Measurements from ENCODE around the gene EDC4. TPM values are rescaled to one million over a fixed set of nuclear protein-coding genes. Genes with fewer than 3 reads are reported as not detected.

EDC4 gene
- total and polyA plus RNA-seq, 2 of the 8 experiments (the other 6 are each of a cell fraction or from before 2014, with no cell fraction given): 58.5 to 72.7 TPM

DNA sequence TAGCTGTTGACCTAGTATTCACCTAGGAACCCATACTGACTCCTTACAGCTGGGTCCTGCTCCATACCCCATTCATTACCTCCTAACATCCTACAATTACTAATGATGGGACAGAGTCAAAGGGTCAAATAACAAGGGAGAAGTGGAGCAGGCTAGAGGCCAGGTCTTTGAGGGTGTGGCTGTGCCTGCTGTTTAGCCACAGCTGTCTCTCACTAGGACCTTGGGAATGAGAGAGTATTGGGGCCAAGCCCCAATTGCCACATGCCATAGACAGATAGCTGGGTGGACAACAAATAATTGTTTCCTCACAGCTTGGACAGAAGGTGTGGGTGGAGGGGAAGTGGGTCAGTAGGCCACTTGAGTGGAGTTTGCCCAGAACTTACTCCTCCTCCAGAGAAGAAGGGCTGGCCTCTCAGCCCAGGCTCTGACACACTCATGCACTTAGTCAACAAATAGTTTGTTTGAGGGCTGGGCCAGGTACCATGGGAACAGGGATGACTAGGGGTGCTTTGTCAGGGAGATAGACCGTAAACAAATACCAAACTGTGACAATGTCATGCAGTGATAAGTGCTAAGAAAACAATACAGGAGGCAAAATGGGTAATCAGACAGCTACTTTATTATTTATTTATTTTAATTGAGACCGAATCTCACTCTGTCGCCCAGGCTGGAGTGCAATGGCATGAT, 15.2 kb upstream of the EDC4 start (continued):
- TF ChIP-seq CBX5 (IDR thresholded peaks at IDR 0.05; ENCODE audit: low read depth, low read length) (no peak), TAF7 (optimal IDR thresholded peaks at IDR 0.05; ENCODE audit: borderline replicate concordance, low read depth, low read length) (no peak), E2F6 (IDR thresholded peaks at IDR 0.05) (no peak), SP4 (IDR thresholded peaks at IDR 0.05; ENCODE audit: low read length) (no peak), JUND (IDR thresholded peaks at IDR 0.05; ENCODE audit: low read length) (0 out of 2 replicates have a peak, but pooled peaks have one; percentile 61), BACH1 (IDR thresholded peaks at IDR 0.05; ENCODE audit: low read length) (no peak), GABPA (IDR thresholded peaks at IDR 0.05; ENCODE audit: borderline replicate concordance, insufficient read depth, low read length) (no peak), PHF8 (conservative IDR thresholded peaks at IDR 0.05; ENCODE audit: low read depth, low read length) (no peak), CEBPB (IDR thresholded peaks at IDR 0.05; ENCODE audit: low read depth, low read length) (no peak), SUZ12 (IDR thresholded peaks at IDR 0.05; ENCODE audit: low read length) (no peak), TEAD4 (IDR thresholded peaks at IDR 0.05; ENCODE audit: low read depth, low read length) (no peak), TBP (IDR thresholded peaks at IDR 0.05; ENCODE audit: low read depth, low read length) (no peak), KDM4A (IDR thresholded peaks at IDR 0.05; ENCODE audit: low read depth, low read length, severe bottlenecking) (no peak), RFX5 (IDR thresholded peaks at IDR 0.05; ENCODE audit: borderline replicate concordance, low read depth, low read length) (no peak), TCF12 (IDR thresholded peaks at IDR 0.05; ENCODE audit: low read depth, low read length) (no peak), GTF2F1 (IDR thresholded peaks at IDR 0.05; ENCODE audit: borderline replicate concordance, low read depth, low read length) (no peak), CHD2 (IDR thresholded peaks at IDR 0.05; ENCODE audit: low read length) (no peak), POU5F1 (IDR thresholded peaks at IDR 0.05; ENCODE audit: low read depth, low read length) (no peak), BRCA1 (IDR thresholded peaks at IDR 0.05; ENCODE audit: low read depth, low read length) (no peak), EGR1 (IDR thresholded peaks at IDR 0.05; ENCODE audit: borderline replicate concordance, low read depth, low read length) (no peak), NANOG (IDR thresholded peaks at IDR 0.05; ENCODE audit: insufficient read depth, low read depth, low read length, poor library complexity, severe bottlenecking) (peak; percentile 64), MAX (IDR thresholded peaks at IDR 0.05) (no peak)
- TF ChIP-seq, protein P1, sequence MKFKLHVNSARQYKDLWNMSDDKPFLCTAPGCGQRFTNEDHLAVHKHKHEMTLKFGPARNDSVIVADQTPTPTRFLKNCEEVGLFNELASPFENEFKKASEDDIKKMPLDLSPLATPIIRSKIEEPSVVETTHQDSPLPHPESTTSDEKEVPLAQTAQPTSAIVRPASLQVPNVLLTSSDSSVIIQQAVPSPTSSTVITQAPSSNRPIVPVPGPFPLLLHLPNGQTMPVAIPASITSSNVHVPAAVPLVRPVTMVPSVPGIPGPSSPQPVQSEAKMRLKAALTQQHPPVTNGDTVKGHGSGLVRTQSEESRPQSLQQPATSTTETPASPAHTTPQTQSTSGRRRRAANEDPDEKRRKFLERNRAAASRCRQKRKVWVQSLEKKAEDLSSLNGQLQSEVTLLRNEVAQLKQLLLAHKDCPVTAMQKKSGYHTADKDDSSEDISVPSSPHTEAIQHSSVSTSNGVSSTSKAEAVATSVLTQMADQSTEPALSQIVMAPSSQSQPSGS (IDR thresholded peaks at IDR 0.05; ENCODE audit: low read length): no peak

All from H1 (cell line).